ENCODE measurements around the gene ZCCHC13.
"Not testable (repeated sequence)": the region's sequence is repeated elsewhere in the genome, so short reads cannot be mapped to it uniquely, and the experiment has no call there.

ZCCHC13 gene

DNA sequence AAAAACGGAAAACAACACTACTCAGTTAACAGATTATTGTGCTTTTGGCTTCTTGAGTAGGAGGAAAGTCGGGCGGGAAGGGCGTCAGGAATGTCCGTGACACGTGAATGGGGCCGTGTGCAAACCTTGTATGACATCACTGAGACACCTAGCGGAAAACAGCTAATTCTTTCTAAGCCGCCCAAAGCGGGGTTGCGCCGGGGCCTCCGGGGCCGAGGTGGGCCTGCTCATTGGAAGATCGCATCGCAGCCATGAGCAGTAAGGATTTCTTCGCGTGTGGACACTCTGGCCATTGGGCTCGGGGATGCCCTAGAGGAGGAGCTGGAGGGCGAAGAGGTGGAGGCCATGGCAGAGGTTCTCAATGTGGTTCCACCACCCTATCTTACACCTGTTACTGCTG is at the start of gene ZCCHC13:
Gene ZCCHC13, plus strand, starts transcription at position 165 of the 400 bp plus-strand sequence. Its CDS starts 87 bp downstream, at position 252.
- DNase-seq = no peak

GRCh38 chrX:74258111-74258510 is 45.9 kb upstream of the ZCCHC13 start:
- not testable (repeated sequence) for DNase-seq

DNA sequence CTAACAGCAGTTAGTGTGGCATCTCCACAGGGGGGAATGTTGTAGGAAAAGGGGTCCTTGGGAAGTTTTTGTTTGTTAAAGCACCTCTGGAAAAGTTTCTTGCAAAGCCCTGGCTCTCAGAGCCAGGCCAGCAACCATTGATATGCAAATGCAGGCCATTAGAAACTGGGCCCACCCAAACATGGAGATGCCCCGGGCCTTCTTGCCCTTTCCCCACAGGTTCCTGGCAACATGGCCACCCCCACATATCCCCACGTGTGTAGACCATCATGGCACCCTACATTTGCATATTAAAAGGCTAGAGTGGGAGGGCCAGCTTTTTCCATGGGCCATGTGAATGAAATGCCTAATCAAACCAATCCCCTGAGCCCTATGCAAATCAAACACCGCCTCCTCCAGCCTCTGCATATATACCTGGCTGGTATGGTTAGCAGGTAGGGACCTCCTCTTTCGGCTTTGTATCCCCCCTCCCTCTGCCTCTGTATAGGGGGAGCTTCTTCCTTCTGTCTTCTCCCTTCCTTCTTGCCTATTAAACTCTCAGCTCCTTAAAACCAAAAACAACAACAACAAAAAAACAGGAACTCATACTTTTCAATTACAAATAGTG is 44.0 kb upstream of the ZCCHC13 start:
- DNase-seq = no peak

GRCh38 chrX:74262452-74263209 is 41.3 kb upstream of the ZCCHC13 start:
- no peak for DNase-seq

- no peak for DNase-seq
These were observed 33.6 kb upstream of the ZCCHC13 start for GRCh38 chrX:74270393-74270792.

GRCh38 chrX:74272230-74272629 is 31.8 kb upstream of the ZCCHC13 start:
- DNase-seq = no peak

DNA sequence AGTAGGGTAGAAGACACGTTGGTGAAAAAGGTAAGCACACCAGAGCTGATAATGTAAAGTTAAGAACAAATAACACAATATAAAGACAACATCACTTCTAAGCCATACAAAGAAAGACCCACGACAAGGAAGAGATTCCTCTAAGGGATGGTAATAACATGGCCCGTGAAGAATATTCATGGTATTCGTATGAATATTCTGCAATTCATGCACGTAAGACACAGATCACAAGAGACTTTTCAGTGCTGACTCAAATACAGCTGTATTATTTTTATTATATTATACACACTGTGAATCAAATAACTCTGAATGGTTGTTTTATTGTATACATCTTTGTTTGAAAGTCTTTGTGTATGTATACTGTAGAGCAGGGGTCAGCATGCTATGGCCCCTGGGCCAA is 29.5 kb upstream of the ZCCHC13 start:
- no peak for DNase-seq

DNA sequence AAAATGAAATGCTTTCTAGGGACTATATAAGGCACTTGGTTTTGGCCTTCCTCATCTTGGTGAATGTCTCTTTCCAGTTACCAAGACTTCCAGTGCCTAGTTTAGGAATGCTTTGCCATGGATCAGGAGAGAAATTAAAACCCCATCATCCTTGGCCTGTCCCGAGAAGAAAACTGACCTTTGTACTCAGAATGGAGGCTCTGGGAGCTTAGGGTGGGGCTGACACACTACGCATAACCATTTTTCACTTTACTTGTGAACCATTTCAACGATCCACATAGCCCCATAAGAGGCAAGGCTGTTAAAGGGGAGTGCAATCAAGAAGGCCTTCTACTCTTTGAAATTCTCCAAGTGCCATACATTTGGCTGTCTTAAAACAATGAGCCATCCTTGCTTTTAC is 26.7 kb upstream of the ZCCHC13 start:
- no peak for DNase-seq

DNA sequence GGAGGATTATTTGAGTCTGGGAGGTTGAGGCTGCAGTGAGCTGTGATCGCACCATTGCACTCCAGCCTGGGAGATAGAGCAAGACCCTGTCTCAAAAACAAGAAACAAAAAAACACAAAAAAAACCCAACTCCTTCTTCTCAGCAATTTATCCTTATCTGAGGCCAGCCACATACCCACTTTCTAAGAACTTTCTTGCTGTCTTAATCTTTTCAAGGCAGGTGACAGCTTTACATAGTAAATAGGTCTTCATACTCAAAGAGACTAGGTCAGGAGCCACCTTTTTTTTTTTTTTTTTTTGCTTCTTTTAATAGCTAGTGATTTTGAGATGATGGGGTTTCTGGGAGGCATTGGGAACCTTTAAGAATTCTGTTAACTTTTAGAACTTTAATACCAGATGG is 26.1 kb upstream of the ZCCHC13 start:
- DNase-seq = no peak

DNA sequence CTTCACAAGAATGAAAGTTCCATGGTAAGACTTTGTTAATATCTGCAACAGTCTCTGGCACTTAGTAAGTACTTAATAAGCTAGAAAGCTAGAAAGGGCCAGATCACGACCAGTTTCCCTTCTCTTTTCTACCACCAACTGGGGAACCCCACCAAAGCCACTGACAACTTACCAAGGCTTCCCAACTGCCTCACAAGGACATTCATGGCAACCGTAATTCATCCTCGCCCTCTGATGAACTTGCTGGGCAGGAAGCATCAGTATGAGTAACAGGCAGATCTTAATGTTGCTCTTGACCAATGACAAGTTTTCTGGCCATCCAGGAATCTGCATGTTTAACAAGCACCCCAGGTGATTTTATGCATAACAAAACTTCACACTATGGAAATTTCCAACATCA is 23.2 kb upstream of the ZCCHC13 start:
- no peak for DNase-seq

- DNase-seq = no peak
These were observed 19.5 kb upstream of the ZCCHC13 start for GRCh38 chrX:74284391-74284952.

DNA sequence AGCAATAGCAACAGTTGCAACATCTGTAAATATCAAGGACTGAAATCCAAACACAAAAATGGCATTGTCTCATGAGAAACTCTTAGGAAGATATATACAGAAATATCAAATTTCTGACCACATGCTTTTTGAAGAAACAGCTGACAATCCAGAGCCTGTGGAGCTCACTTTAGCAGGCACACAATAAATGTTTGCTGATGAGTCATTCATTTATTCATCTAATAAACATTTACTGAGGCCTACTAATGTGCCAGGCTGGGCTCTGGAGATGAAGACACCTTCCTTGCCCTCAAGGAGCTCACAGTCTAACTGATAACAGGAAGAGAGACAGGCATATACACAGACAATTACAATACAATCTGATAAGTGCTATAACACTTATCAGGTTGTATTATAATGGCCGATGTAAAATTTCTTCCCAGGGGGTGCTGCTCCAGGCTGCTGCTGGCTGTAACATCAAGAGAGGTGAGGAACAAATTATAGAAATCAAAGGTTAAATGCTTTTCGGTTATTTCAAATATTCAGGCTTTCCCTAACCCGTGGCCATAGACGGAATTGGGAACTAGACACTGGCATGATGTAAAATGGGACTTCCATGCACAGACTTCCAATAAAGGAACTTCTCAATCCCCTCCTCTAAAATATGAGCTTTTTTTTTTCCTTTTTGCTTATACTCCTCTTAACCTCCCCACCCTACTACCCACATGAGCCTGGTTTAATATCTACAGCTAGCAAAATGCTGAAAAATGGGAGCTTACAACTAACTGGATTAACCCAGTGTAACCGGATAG is 16.8 kb upstream of the ZCCHC13 start:
- no peak for DNase-seq

DNA sequence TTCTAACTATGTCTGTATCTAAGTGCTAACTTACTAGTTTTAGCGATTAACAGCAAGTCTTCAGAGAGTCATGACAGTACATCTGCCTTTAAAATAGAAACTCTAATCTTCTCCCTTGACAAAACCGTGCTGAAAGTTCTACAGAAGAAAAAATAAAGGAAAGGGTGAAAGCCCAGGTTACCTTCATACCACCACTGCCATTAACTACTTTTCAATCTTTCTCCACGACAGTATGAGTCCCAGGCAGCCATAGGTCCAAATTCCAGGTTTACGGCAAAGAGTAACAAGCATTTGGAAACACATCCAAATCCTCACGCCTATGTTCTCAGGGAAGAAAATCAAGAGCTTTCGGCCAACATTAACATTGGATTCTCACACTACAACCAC is 12.4 kb upstream of the ZCCHC13 start:
- DNase-seq = no peak

DNA sequence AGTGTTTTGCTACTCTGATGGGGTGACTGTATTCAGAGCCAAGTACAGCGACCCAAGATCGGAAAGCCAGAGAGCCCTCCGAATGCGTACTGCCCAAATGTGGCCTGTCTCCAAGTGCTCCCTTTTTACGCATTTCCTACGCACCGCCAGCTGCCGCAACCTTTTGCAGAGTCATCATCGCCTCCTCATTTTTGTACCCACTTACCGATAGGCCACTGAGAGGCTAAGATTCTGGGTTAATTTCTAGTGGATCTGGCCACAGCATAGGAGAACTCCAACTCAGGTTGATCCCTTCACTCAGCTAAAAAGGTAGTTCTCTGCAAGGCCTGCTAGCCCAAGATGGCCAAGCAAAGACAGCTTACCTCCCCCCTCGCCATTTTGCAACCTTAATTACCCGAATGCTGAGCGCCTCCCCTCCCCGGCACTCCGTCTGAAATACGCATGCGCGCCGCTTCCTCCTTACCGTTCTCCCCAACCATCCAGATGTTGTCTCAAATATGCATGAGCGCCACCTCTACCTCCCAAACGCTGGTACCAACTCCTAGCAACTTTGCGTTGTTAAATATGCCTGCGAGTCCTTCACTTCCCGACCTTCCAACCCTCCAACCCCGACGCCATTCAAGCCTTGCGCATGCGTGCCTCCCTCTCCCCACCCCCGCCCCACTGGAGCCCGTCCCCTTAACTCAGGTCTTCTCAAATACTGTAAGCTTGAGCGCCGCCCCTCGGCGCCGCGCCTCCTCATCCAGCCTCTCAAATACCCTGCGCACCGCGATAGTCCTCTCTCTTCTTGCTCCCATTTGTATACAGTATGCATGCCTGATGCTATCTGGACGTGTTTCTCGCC is 11.8 kb upstream of the ZCCHC13 start:
- peak; percentile 86 for DNase-seq

DNA sequence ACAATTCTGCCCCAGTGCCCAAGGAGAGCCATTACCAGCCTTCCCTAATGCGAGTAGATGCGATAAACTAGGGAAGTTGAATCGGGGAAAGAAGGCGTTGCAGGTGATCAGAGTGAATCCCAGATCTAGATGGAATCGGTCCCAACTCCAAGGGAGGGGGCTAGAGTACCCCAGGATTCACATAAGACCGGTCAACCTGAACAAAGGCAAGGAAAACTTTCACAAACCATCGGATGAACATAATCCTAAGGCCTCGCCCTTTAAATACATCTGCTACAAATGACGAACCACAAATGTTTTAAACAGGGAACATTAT is 11.2 kb upstream of the ZCCHC13 start:
- DNase-seq = no peak

GRCh38 chrX:74293343-74293946 is 10.5 kb upstream of the ZCCHC13 start:
- DNase-seq = peak; percentile 65 to 77

DNA sequence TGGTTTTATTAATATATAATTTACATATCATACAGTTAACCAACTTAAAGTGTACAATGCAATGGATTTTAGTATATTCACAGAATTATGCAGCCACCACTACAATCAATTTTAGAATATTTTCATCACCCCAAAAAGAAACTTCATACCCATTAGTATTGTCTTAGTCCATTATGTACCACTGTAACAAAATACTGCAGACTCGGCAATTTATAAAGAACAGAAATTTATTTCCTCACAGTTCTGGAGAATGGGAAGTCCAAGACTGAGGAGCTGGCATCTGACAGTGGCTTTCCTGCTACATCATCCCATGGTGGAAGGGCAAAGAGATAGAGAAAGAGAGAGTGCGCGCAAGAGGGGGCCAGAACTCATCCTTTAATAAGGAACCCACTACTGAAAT is 8.9 kb upstream of the ZCCHC13 start:
- DNase-seq = no peak

DNA sequence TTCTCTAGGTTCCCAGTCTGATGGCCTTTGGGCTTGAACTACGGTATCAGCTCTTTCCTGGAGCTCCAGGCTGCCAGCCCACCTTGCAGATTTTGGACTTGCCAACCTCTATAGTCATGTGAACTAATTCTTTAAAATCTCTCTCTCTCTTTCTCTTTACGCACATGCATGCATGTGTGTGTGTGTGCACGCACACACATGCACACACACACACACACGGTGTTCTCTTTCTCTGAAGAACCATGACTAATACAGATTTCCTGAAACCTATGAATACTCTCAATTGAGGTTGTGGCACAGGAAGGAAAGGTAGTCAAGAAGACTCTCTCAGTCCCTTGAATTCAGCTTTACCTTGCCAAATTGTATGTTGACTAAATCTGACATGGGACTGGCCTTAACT is 6.2 kb upstream of the ZCCHC13 start:
- no peak for DNase-seq

GRCh38 chrX:74300869-74301268 is 3.1 kb upstream of the ZCCHC13 start:
- no peak for DNase-seq

DNA sequence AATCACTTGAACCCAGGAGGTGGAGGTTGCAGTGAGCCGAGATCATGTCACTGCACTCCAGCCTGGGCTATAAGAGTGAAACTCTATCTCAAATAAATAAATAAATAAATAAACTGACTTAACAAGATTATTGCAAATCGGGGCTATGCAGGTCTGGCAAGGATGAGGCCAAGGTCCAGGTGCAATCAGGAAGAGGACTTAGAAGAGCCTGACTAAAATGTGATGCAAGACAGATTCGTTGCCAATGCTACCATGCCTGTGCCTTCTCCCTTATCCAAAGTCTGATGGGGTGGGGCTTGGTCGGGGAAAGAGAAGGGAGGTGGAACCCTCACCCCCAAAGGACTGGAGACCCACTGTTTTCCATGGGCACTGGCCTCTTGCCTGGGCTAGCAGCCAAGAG is 14.7 kb downstream of the ZCCHC13 start:
- no peak for DNase-seq

GRCh38 chrX:74319321-74319720 is 15.3 kb downstream of the ZCCHC13 start:
- DNase-seq = not testable (repeated sequence)

DNA sequence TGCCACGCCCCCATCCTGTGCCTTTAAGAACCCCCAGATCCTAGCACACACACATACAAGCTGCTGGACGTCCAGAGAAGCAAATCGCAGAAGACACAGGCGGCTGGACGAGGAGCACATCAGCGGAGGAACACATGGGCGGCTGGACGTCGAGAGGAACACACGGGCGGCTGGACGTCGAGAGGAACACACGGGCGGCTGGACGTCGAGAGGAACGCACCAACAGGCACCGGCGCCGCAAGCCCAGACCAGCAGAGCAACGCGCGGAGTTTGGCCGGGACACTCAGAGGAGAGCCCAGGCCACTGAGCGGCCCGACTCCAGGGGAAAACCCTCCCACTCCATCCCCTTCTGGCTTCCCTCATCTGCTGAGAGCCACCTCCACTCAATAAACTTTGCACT is 17.2 kb downstream of the ZCCHC13 start:
- DNase-seq = no peak

Data from CD4-positive, alpha-beta T cell treated with Interferon alpha-2 for 1 hour (primary cell).